Stimulated activated CD4-positive, alpha-beta T cell treated with anti-CD3 and anti-CD28 coated beads, Interleukin-15, amount 100 ng/mL, for 48 hours (primary cell): ENCODE measurements around the gene CAVIN3.
"Not testable (repeated sequence)": the region's sequence is repeated elsewhere in the genome, so short reads cannot be mapped to it uniquely, and the experiment has no call there.

Source experiments
- DNase-seq, 2 donors: peaks; one replicate each; pipeline ENCODE4 v3.0.0-alpha.2; 2020; ENCODE audit warnings: low read depth in 2 of 2

The CAVIN3 gene

DNA sequence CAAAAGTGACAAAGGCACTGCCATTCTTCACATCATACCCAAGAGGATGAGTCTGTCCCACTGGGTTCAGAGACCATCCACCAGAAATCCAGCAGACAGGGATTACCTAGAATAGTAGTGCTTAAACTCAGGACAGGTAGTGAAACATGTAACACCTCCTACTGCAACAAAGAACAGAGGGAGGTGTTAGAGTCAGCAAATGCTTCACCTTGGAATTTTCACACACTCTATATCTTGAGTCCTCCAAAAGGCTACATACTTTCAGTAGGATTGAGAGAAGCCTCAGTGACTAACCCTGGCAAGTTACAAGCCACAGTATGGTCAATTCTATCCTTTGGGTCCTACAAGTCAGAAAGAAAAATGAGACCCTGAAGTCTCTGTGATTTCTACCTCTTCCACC is 6.0 kb upstream of the CAVIN3 start:
- no peak for DNase-seq

DNA sequence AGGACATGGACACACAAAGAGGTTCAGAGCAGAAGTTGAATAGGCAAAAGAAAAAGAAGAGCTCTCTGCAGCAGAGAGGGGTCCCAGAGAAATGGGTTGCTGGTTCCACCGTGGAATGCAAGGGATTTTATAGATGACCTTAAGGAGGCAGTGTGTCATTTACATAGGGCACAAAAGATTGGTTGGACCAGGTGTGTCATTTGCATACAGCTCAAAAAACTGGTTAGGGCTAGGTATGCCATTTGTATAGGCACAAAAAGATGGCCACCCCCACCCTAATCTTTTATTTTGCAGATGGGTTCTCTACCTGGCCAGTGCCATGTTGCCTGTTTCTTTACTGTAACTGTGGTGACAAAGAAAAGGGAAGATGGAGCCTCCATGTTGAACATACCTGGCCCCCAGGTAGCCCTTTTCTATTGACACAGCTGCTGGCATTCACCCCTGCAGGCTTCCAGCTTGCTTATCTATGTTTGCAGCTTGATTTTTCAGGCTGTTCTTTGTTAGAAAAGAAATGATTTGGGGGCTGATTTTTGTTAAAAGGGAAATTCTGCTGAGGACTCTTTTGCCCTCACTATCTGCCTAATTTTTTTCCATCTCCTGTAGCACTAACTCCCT is 3.1 kb upstream of the CAVIN3 start:
- DNase-seq = no peak

DNA sequence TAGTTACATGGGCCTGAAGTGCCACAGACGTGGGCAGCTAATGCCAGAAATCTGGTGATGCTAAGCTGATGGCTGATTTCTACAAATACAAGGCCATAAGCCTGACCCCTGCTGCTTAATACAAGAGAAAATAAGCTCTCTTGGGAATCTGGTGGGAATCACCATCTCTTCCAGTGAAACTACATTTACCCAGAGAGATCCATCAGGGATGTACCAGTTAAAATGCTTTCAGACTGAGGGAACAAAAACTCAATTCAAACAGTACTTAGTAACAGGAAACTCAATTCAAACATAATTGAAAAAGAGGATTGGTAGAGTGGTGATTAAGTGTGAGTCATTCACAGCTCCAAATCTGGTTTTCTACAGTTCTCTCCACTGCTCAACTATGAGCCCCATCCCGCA is 1.7 kb upstream of the CAVIN3 start:
- DNase-seq = no peak

DNA sequence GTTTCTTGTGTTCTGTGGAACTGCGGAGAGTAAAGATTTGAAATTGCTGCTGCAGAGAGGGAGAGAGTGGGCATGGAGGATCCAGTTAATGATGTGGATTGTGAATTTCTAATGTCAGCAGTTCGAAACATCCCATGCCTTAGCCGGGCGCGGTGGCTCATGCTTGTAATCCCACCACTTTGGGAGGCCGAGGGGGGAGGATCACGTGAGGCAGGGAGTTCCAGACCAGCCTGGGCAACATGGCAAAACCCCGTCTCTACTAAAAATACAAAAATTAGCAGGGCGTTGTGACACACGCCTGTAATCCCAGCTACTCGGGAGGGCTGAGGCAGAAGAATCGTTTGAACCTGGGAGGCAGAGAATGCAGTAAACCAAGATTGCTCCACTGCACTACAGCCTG is 1.1 kb upstream of the CAVIN3 start:
- DNase-seq = no peak

DNA sequence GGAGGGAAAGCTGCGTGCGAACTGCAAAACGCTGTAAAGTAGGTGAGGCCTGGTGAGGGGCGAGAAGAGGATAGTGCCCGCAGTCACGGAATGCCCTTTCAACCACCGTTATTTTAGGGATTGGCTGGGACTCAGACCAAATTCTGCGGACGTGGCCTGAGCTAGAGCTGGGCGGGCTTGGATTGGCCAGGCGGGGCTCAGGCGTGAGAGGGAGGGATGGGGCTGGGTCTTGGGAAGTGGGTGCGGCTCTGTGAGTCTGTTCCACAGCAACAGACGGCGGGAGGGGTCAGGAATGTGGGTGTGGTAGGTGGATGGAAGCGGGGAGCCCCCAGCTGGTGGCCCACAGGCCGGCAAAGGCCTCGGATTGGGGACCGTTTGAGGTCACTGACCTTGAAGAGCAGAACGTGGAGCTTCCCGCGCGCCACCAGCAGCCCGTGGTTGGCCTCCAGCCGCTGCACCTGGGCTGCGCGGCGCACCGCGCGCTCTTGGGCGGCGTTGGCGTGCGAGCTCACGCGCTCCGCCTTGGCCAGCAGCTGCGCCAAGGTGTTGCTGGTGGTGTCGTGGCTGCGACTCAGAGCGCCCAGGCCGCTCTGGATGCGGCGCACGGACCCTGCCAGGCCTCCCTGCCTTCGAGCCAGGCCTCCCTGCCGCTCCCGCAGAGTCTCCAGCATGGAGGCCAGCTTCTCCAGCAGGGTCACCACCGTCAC is 444 bp downstream of the CAVIN3 start:
- DNase-seq = peak in 1 of 2 donors; percentile 18

DNA sequence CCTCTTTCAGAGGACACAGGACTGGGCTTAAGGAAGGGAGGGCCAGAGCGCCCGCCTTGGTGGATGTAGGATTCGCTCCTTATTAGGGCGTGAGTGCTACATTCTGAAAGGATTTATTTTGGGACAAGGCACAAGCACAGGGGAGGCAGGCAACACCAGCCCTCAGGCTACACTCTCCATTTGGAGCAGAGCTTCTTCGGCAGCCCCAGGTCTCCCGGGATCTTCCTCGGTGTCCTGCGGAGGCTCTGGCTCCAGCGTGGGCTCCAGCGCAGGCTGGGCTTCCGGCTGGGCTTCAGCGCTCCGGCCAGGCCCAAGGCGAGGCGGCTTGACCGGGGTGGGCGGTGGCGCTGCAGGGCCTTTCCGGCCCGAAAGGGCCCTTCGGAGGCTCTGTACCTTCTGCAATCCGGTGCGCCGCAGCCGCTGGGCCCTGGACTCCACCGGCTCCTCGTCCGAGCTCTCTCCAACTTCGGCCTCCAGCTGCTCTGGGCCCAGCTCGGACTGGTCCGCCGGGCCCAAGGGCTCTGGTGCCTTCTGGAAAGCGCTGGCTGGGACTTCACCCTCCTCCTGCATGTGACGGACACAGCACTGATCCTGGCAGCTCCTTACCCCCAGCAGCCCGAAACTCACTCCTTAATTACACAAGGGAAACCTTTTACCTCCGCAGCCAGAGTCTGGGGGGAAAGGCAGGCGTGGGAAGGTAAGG is 1.1 kb downstream of the CAVIN3 start:
- no peak for DNase-seq

DNA sequence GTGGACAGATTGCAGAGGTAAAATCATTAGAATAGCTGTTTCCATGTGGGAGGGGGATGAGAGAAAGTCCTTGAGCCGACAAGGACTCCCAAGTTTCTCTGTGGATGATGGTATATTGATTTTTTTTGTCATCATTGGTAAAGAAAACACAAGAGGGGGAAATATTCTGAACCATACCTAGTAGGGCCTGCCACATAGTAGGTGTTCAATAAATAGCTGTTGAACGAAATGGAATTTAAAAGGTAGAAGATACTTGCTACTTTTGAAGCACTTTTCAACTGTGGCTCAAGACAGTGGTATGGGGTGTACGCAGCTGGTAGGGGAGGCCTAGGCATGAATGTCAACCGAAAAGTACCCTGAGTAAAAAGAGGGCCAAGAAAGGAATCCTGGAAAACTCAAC is 2.1 kb downstream of the CAVIN3 start:
- DNase-seq = no peak

DNA sequence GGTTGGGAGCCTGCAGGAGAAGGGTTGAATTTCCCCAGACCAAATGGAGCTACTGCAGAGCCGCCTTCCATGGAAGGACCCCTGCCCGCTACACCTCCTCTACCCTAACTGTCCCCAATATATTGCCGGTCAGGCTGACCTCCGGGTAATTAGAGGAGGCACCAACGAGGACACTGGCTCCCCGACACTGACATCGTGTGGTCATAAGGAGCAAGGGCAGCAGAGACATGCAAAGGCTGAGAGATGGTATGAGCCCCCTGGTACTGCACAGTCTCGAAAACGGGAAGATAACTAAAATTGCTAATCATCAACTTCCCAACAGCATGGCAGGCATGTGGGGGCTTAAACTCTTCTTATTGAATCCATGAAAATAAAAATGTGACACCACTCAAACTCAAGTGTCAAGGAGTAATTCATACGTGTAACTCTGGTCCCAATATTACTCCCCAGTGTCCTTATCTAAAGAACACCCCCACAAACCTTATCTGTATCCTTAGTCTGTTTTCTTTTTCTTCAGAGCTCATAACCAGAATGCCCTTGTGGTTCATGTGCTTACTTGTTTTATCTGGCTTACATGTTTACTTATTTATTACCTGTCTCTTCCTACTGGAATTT is 4.4 kb downstream of the CAVIN3 start:
- DNase-seq = peak in 1 of 2 donors; percentile 10

DNA sequence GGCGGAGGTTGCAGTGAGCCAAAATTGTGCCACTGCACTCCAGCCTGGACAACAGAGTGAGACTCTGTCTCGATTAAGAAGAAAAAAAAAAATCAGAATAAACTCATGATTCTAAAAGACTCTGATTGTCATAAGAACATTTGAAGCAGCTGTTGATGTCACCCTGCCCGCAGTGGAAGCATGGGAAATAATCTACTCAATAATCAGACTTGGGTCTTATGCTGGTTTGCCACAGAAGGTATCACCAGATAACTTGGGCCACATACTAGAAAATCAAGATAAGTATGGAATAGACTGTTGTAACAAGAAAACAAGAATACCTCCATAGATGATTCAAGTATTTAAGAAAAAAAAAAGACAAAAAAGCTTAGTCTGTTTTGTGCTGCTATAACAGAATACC is 8.2 kb downstream of the CAVIN3 start:
- DNase-seq = no peak

DNA sequence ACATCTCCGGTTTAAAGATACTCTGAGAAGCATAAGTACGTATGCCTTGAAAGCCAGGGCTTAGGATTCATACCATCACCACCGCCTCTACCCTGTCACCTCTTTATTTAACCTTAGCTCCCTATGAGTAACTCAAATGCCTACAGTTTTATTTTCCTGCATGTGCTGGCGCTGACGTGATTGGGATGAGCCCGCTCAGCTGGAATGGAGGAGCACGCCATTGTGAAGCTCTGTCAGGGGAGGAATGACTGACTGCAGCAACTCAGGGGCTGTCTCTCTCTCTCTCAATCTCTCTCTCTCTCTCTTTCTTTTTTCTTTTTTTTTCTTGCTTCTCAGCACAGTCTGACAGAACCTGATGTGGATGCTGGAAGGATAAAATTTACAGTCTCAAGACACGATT is 12.4 kb downstream of the CAVIN3 start:
- no peak for DNase-seq

DNA sequence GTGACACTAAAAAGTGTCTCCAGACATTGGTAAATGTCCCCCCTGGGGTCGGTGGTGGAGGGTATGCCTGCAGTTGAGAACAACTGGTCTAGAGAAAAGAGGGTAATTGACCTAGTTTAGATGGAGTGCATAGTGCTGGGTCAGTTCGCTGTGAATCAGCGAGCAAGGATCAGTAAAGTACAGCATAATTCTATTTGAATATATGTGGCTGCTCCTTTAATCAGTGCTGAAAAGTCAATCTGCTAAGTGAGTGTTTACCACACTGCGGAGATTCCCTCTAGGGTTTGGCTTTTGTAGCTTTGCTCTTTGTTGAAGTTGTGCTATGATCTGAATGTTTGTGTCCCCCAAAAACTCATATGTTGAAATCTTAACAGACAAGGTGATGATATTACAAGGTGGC is 15.0 kb downstream of the CAVIN3 start:
- no peak for DNase-seq

DNA sequence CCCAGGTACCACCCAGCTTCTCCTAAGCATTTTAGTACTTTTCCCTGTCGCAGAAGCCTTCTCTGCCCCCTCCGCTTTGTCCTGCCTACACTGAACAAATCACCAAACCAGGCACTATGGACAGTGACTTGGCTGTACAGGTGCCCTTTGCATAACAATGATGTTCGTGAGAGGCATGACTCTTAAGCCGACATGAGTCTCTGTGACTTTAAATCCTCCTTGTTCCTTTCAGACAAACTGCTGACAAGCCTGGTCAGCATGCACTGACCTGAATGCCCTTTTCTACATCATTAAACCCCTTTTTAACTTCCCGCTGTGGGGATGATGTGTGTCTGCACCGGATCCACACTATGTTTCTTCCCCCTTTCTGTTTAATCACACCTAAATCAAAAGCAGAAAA is 16.6 kb downstream of the CAVIN3 start:
- no peak for DNase-seq

DNA sequence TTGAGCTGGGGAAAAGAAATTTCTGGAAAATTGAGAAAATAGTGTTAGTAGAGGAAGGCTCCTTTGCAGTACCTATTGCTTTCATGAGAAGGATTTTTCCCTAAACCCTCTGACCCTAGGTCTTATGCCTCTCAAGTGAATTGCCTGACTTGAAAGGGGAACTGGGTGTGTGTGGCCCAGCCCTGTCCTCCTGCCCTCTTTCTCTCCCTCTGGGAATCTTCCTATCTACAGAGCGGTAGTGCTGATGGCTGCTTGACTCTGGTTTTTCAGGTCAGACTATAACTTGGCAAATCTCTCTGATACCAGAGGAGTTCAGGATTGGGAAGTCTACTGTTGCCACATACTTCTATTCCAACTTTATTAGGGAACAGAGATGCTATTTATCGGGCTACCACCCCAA is 19.2 kb downstream of the CAVIN3 start:
- DNase-seq = no peak

DNA sequence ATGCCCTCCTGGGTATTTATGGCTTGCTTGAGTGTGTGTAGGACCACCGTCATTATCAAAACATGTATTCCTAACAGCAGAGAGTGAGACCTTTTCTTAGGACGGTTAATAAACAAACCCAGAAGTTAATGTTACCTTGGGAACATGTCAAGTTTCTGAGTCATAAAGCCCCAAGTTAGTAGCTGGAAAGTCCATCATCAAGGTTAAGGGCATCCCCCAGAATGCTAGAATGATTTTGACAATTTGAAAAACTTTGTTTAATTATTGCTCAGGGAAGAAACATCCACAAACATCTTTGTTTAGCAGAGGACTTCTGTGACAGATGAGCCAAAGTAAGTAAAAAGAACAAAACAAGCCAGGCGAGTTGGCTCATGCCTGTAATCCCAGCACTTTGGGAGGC is 20.0 kb downstream of the CAVIN3 start:
- no peak for DNase-seq

DNA sequence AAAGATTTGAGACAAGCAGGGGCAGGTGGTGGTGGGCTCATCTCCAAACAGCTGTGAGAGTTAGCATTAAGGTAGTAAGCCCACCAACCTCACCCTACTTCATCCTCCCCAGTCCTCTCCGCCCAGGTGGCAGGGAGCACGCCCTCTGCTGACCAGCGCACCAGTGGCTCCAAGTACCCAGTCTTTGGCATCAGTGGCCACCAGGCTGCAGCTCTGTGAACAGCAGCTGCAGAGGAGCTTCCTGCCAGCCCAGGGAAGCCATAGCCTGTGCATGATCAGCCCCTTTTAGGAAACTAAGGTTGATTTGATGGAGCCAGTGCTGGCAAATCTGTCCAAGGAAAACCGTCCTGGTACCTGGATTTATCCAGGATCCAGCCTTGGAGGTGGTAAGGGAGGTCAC is 21.7 kb downstream of the CAVIN3 start:
- no peak for DNase-seq

DNA sequence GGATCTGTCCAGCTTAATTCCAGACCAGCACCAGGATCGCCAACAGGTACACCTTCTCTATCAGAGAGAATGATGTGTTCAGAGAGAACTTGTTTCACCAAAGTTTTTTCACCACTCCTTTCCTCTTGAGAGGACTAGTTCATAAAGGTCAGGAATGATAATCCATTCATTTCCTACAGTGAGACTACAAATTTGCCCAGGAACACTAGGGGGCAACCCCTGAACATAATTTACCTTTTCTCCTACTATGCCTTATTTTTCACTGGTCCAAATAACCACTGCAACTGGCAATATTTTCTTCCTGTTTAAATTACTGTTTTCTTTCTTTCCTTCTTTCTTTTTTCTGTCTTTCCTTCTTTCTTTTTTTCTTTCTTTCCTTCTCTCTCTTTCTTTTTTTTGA is 22.5 kb downstream of the CAVIN3 start:
- no peak for DNase-seq

DNA sequence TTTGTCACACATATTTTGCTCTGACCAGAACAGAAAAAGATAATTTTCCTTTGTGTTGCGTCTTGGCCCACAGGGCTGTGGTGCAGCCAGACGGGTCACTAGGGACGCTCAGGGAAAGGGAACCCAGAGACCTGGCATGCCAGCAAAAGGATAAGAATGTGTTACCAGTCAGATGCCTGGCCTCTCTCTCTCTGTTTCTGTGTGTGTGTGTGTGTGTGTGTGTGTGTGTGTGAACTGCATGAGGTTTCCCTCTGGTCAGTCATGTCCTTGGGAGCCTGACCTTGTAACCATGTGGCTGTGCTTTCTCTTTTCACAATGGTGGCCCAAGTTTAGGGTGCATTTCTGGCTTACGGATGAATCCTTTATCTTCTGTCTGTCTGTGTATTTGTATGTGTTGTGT is 35.3 kb downstream of the CAVIN3 start:
- no peak for DNase-seq

DNA sequence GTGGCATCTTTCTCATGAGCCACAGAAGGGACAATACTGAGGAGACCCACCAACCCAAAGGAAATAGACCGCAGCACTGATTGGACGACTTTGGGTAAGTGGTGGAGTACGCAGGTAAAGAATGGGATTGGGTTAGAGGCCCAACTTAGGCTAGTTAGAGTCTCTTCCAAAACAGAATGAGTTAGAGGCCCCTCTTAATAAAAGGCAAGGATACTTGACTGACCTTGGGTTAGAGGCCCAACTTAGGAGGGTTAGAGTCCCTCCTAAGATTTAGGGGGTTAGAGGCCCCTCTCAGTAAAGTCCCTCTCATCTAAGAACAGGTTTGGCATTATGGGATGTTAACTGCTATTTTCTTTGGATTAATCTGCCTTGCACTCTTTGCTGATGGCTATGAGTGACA is 36.1 kb downstream of the CAVIN3 start:
- no peak for DNase-seq

DNA sequence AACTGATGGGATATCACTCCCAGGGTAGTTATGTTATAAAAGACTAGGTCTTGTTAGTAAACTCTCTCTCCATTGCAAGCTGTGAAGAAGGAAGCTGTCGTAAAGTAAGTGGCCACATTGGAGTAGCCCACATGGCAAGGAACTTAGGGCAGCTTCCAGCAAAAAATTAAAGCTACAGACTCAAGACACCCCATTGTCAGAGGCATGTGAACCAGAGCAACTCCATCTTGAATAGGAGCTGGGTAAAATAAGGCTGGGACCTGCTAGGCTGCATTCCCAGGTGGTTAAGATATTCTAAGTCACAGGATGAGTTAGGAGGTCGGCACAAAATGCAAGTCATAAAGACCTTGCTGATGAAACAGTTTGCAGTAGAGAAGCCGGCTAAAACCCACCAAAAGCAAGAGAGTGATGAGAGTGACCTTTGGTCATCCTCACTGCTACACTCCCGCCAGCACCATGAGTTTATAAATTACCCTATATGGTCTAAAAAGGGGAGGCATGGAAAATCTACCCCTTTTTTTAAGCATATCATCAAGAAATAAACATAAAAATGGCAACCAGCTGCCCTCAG is 36.8 kb downstream of the CAVIN3 start:
- DNase-seq = no peak

DNA sequence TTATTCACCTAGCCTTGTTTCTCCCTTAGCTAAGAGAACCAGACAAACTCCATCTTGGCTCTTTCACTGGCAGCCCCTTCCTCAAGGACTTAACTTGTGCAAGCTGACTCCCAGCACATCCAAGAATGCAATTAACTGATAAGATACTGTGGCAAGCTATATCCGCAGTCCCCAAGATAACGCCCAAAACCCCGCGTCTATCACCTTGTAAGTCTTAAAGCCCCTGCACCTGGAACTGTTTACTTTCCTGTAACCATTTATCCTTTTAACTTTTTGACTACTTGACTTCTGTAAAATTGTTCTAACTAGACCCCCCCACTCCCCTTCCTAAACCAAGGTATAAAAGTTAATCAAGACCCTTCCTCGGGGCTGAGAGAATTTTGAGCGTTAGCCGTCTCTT is 39.5 kb downstream of the CAVIN3 start:
- DNase-seq = not testable (repeated sequence)

DNA sequence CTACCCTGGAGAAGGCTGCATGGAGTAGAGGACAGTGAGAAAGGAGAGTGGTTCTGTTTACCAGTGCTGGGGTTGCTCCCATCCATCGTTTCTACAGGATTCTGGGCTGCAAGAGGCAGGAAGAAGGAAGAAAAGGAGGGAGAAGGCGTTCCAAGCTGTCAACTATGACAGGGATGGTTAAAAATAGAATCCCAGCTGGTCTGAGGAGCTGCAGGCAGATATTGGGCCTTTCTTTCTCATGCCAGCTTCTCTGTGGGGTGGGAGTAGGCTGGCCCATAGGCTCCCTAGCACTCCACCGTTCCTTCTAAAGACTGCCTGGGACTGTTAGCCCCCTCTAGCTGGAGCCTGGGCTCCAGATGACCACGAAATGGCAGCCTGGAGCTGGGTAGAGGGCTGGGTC is 47.1 kb downstream of the CAVIN3 start:
- DNase-seq = no peak

DNA sequence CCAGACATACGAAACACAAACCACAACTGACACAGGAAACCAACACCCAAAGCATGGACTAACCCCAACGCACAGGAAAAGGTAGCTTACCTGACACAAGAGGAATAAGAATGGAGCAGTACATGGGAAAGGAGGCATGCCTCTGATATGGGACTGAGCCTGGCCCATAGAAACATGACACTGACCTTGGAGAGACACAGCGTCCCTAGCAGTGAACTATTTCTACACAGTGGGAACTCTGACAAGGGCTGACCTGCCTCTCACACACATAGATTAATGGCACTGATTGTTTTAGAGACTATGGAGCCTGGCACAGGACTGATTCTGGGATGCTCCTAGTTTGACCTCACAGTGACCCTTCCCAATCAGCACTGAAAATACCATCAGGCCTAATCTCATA is 48.7 kb downstream of the CAVIN3 start:
- DNase-seq = no peak
